GM23338 (cell line): ENCODE data around the gene LPXN. TPM values are rescaled to one million over a fixed set of nuclear protein-coding genes. Genes with fewer than 3 reads are reported as not detected.

Experiments
- ATAC-seq: fragments of 200-7000 bp; cut with Tn5 transposase; 3 replicates; pipeline ENCODE4 v1.9.1; 2020
- DNase-seq: peaks from one replicate; pipeline ENCODE4 v3.0.0-alpha.2; 2015; ENCODE audit warnings: low spot score
- H2AFZ ChIP-seq: fragments of 200-600 bp; sonication (generic); 2 replicates; pipeline ENCODE4 v1.8.0; 2016; ENCODE audit warnings: antibody characterized with exemption, mild to moderate bottlenecking, moderate library complexity
- H3F3A ChIP-seq: fragments of 200-600 bp; sonication (generic); replicated peaks from 2 replicates; pipeline ENCODE4 v1.8.0; 2017; ENCODE audit warnings: antibody characterized with exemption, mixed run types, low read depth
- H3K27ac ChIP-seq: fragments of 200-600 bp; sonication (generic); 2 replicates; pipeline ENCODE4 v1.6.1; 2016; ENCODE audit warnings: low read depth
- H3K27me3 ChIP-seq: fragments of 200-600 bp; sonication (generic); 2 replicates; pipeline ENCODE4 v1.8.0; 2016; ENCODE audit warnings: mild to moderate bottlenecking, mixed run types, moderate library complexity; ENCODE audit not compliant: insufficient read depth
- H3K36me3 ChIP-seq: fragments of 200-600 bp; sonication (generic); 2 replicates; pipeline ENCODE4 v1.8.0; 2016; ENCODE audit warnings: mild to moderate bottlenecking; ENCODE audit not compliant: insufficient read depth
- H3K4me1 ChIP-seq: fragments of 200-600 bp; sonication (generic); 2 replicates; pipeline ENCODE4 v1.8.0; 2016; ENCODE audit warnings: mild to moderate bottlenecking, moderate library complexity; ENCODE audit not compliant: insufficient read depth
- H3K4me2 ChIP-seq: fragments of 200-600 bp; sonication (generic); 2 replicates; pipeline ENCODE4 v1.7.1; 2017; ENCODE audit warnings: mixed run types
- H3K4me3 ChIP-seq: fragments of 200-600 bp; sonication (generic); 2 replicates; pipeline ENCODE4 v1.6.1; 2016; ENCODE audit warnings: mixed run types
- H3K79me2 ChIP-seq: fragments of 200-600 bp; sonication (generic); replicated peaks from 2 replicates; pipeline ENCODE4 v1.8.0; 2017; ENCODE audit warnings: mild to moderate bottlenecking; ENCODE audit not compliant: insufficient read depth
- H3K9me2 ChIP-seq: fragments of 200-600 bp; sonication (generic); 2 replicates; pipeline ENCODE4 v1.8.0; 2017; ENCODE audit not compliant: insufficient read depth
- H4K20me1 ChIP-seq: fragments of 200-600 bp; sonication (generic); replicated peaks from 2 replicates; pipeline ENCODE4 v1.8.0; 2017; ENCODE audit warnings: mild to moderate bottlenecking; ENCODE audit not compliant: insufficient read depth
- H3K27ac Mint-ChIP-seq: 2 replicates; pipeline ENCODE4 v1.8.0; 2020; ENCODE audit warnings: inconsistent platforms, mild to moderate bottlenecking, moderate library complexity, mixed read lengths
- H3K27me3 Mint-ChIP-seq: 3 replicates; pipeline ENCODE4 v1.8.0; 2022; ENCODE audit warnings: low read depth, mild to moderate bottlenecking, moderate library complexity, mixed read lengths, inconsistent platforms; ENCODE audit not compliant: insufficient read depth, poor library complexity
- H3K36me3 Mint-ChIP-seq: 3 replicates; pipeline ENCODE4 v1.8.0; 2021; ENCODE audit warnings: low read depth, mild to moderate bottlenecking, inconsistent platforms, moderate library complexity, mixed read lengths
- H3K4me1 Mint-ChIP-seq: 3 replicates; pipeline ENCODE4 v1.8.0; 2020; ENCODE audit warnings: mild to moderate bottlenecking, inconsistent platforms, mixed read lengths
- H3K4me3 Mint-ChIP-seq: 3 replicates; pipeline ENCODE4 v1.8.0; 2021; ENCODE audit warnings: moderate library complexity, mild to moderate bottlenecking, inconsistent platforms, mixed read lengths
- H3K9me3 Mint-ChIP-seq: 3 replicates; pipeline ENCODE4 v1.8.0; 2020; ENCODE audit warnings: moderate library complexity, mild to moderate bottlenecking, inconsistent platforms, mixed read lengths
- CREB1 ChIP-seq: fragments of 250-450 bp; sonication (Bioruptor Pico); IDR thresholded peaks from 2 replicates; pipeline ENCODE4 v1.5.0; 2020; ENCODE audit warnings: low read depth, mild to moderate bottlenecking, moderate library complexity
- CTCF ChIP-seq, 2 experiments: fragments of 200-600 bp in 1 of 2; sonication (generic) in 1 of 2; conservative IDR thresholded peaks; 2 replicates each; pipeline versions ENCODE4 v1.5.1 to v1.6.1; 2016 to 2017; ENCODE audit warnings: antibody characterized with exemption in 2 of 2, low read depth in 2 of 2, mild to moderate bottlenecking in 2 of 2, moderate library complexity in 1 of 2
- ETS1 ChIP-seq: IDR thresholded peaks from 2 replicates; pipeline ENCODE4 v1.6.1; 2016; ENCODE audit warnings: antibody characterized with exemption
- EZH2phosphoT487 ChIP-seq: fragments of 200-600 bp; sonication (generic); IDR thresholded peaks from one replicate; pipeline ENCODE4 v1.8.1; 2018; ENCODE audit warnings: antibody characterized with exemption; ENCODE audit not compliant: unreplicated experiment
- JUNB ChIP-seq: IDR thresholded peaks from one replicate; pipeline ENCODE4 v1.6.1; 2016; ENCODE audit warnings: antibody characterized with exemption; ENCODE audit not compliant: unreplicated experiment
- NANOG ChIP-seq: IDR thresholded peaks from 2 replicates; pipeline ENCODE4 v1.6.1; 2016; ENCODE audit warnings: antibody characterized with exemption, borderline replicate concordance
- REST ChIP-seq: IDR thresholded peaks from one replicate; pipeline ENCODE4 v1.6.1; 2018; ENCODE audit warnings: antibody characterized with exemption; ENCODE audit not compliant: unreplicated experiment
- STAT1 ChIP-seq: IDR thresholded peaks from one replicate; pipeline ENCODE4 v1.6.1; 2016; ENCODE audit warnings: antibody characterized with exemption; ENCODE audit not compliant: unreplicated experiment
- ZNF114 ChIP-seq: fragments of 250-450 bp; sonication (Bioruptor Pico); IDR thresholded peaks from 2 replicates; pipeline ENCODE4 v1.5.0; 2020; ENCODE audit warnings: mild to moderate bottlenecking, moderate library complexity
- ZNF331 ChIP-seq: fragments of 250-450 bp; sonication (Bioruptor Pico); IDR thresholded peaks from 2 replicates; pipeline ENCODE4 v1.5.0; 2020; ENCODE audit warnings: low read depth, mild to moderate bottlenecking, moderate library complexity
- polyA plus RNA-seq: library from polyadenylated mRNA; unstranded; fragments of >200 nt; fragmentation: Nextera tagmentation; extraction: Ambion mirVana; gene quantifications from 2 replicates; pipeline ENCODE4 v1.2.1, GENCODE V29; 2016
- total RNA-seq: library from RNA; depleted of rRNA; stranded (reverse); fragments of >200 nt; shearing (Covaris generic); gene quantifications from 2 replicates; pipeline ENCODE4 v1.2.3, GENCODE V29; 2014

LPXN gene
- total and polyA plus RNA-seq, 2 experiments from 2014 or later = 0.56 to 1.3 TPM

- Mint-ChIP-seq H3K4me3 (no peak overlapping the region), H3K36me3 (peaks cover 25% of the 10 kb centered on the region; the same call in 2 of the 3 replicates), H3K27me3 (peaks cover 16% of the 10 kb centered on the region), H3K4me1 (peaks cover 20% of the 10 kb centered on the region; the same call in 2 of the 3 replicates), H3K9me3 (no peaks in the 10 kb centered on the region), H3K27ac (no peak overlapping the region; the same call in 1 of the 2 replicates)
- H3K79me2 ChIP-seq = peaks cover 78% of the 10 kb centered on the region
- peak overlapping the region; percentile 4 for H3K4me2 ChIP-seq
- H3K27me3 ChIP-seq = no peaks in the 10 kb centered on the region
- peaks cover 26% of the 10 kb centered on the region for H4K20me1 ChIP-seq
- no peaks in the 10 kb centered on the region for H3F3A ChIP-seq
- no peak overlapping the region for H3K4me3 ChIP-seq
- peaks cover 9% of the 10 kb centered on the region; the same call in 1 of the 2 replicates for H3K4me1 ChIP-seq
- H3K9me2 ChIP-seq = no peaks in the 10 kb centered on the region
- no peak overlapping the region for H2AFZ ChIP-seq
- H3K36me3 ChIP-seq = 0 out of 2 replicates have a peak, but pooled peaks cover 8% of the 10 kb centered on the region
- TF ChIP-seq NANOG (no peak), ZNF331 (CRISPR knock-in tag) (no peak), CTCF (conservative IDR thresholded peaks at IDR 0.05; ENCODE audit: low read depth in 2 of 2) (no peak), EZH2phosphoT487 (no peak), STAT1 (no peak), REST (no peak), ZNF114 (CRISPR knock-in tag) (no peak), JUNB (no peak), ETS1 (no peak), CREB1 (no peak)
- ATAC-seq = no peak
- no peak for DNase-seq
- no peak overlapping the region for H3K27ac ChIP-seq
These were observed 6.8 kb upstream of the LPXN start for GRCh38 chr11:58582437-58582836.
